Adrenal gland (tissue), 12 donors: ENCODE results near the gene SCN2B. TPM values are rescaled to one million over a fixed set of nuclear protein-coding genes. Genes with fewer than 3 reads are reported as not detected.

Source experiments
- DNase-seq, 7 donors: peaks; one replicate each; pipeline ENCODE4 v3.0.0-alpha.2; 2019 to 2020
- H3K27ac ChIP-seq, 5 donors: fragments of 200-600 bp; sonication (generic) in 4 of 5; 1 replicate in 3 of 5; 2 replicates in 2 of 5; pipeline versions ENCODE4 v1.5.1 to v1.8.0; 2016 to 2020; ENCODE audit warnings: mild to moderate bottlenecking in 1 of 5
- H3K27me3 ChIP-seq: fragments of 200-600 bp; 2 replicates; pipeline ENCODE4 v1.8.0; 2021
- H3K36me3 ChIP-seq, 2 donors: fragments of 200-600 bp; replicated peaks in 1 of 2; 1 replicate in 1 of 2; 2 replicates in 1 of 2; pipeline versions ENCODE4 v1.5.1 to v1.8.0; 2018 to 2022
- H3K4me1 ChIP-seq, 2 donors: fragments of 200-600 bp; replicated peaks in 1 of 2; 1 replicate in 1 of 2; 2 replicates in 1 of 2; pipeline versions ENCODE4 v1.5.1 to v1.8.0; 2018 to 2021
- H3K4me3 ChIP-seq, 4 donors: fragments of 200-600 bp; sonication (generic) in 3 of 4; one replicate each; pipeline ENCODE4 v1.5.1; 2016 to 2018
- H3K9me3 ChIP-seq, 3 donors: fragments of 200-600 bp; sonication (generic) in 1 of 3; replicated peaks in 1 of 3; 1 replicate in 2 of 3; 2 replicates in 1 of 3; pipeline versions ENCODE4 v1.5.1 to v1.8.0; 2016 to 2021
- CTCF ChIP-seq, 6 experiments: fragments of 450-650 bp in 4 of 6; fragments of 200-600 bp in 2 of 6; sonication (generic) in 1 of 6; IDR thresholded peaks; 1 replicate in 5 of 6; 2 replicates in 1 of 6; pipeline versions ENCODE4 v1.5.1 to v1.8.0; 2016 to 2021; ENCODE audit warnings: antibody characterized with exemption in 6 of 6, mild to moderate bottlenecking in 2 of 6, moderate library complexity in 1 of 6
- POLR2A ChIP-seq, 2 donors: fragments of 450-650 bp; IDR thresholded peaks; one replicate each; pipeline ENCODE4 v1.6.1; 2017; ENCODE audit warnings: antibody characterized with exemption in 2 of 2, mild to moderate bottlenecking in 2 of 2, moderate library complexity in 1 of 2
- WGBS, 4 donors: extraction: QIAGEN DNeasy Blood & Tissue Kit in 2 of 4; methylation state at CpG; one replicate each; pipeline versions ENCODE4 v1.1.5 to v1.1.7; 2013 to 2017; 5-methylcytosine and 5-hydroxymethylcytosine counted together
- intact Hi-C, 2 donors: fragments of 100-400 bp; cut with DNase I; formaldehyde crosslinking; loops; one replicate each; pipeline versions ENCODE4 v1.14.1 to v1.15.0; 2022 to 2023
- polyA plus RNA-seq, 3 donors: library from polyadenylated mRNA; stranded (reverse); fragments of 200-250 nt in 2 of 3; fragments of 350-450 nt in 1 of 3; fragmentation: Illumina TruSeq in 1 of 3; extraction: RNeasy Lipid Tissue Mini Kit (QIAGEN cat#74804) in 1 of 3; gene quantifications; one replicate each; pipeline ENCODE4 v1.2.3, GENCODE V29; 2013 to 2014
- total RNA-seq, 9 donors: library from RNA; depleted of rRNA in 4 of 9; stranded (reverse); fragments of >200 nt in 4 of 9; fragments of 120-200 nt in 1 of 9; fragmentation: NEBNext Ultra II Directional in 1 of 9; extraction: Animal tissue kit (Norgen Biotek cat#: 25700) in 1 of 9; gene quantifications; one replicate each; pipeline versions ENCODE4 v1.1.0 to v1.2.4, GENCODE V29; 2013 to 2023
- donor health status: healthy with polysubstance abuse.
- donor health status: Bipolar disorder and iron deficiency.
- donor health status: DM: yes; HTN: yes; CAD: no.
- donor health status: DM: no; HTN: no; CAD: no.
- donor health status: DM: no; HTN: no; CAD: no.
- donor health status: DM: yes; HTN: yes; CAD: no.

The SCN2B gene
- total and polyA plus RNA-seq, 12 donors = 0.09 to 0.96 (median 0.38) TPM

GRCh38 chr11:118212131-118212725 lies 35.8 kb upstream of the SCN2B start:
- H3K4me3 ChIP-seq = no peak overlapping the region
- no peak overlapping the region for H3K27ac ChIP-seq
- no peaks in the 10 kb centered on the region for H3K4me1 ChIP-seq
- TF ChIP-seq CTCF (IDR thresholded peaks at IDR 0.05) = no peak
- TF ChIP-seq POLR2A (IDR thresholded peaks at IDR 0.05) = no peak
- no peaks in the 10 kb centered on the region for H3K9me3 ChIP-seq
- H3K27me3 ChIP-seq = peaks cover 13% of the 10 kb centered on the region
- intact Hi-C loops = no loop called here
- no peaks in the 10 kb centered on the region for H3K36me3 ChIP-seq
- no peak for DNase-seq
- WGBS, 4 donors = 69 to 73% (median 71%) methylated on average over 7 of the region's 7 CpGs

GRCh38 chr11:118211006-118211405 lies 34.6 kb upstream of the SCN2B start:
- Histone ChIP-seq H3K9me3 (no peaks in the 10 kb centered on the region), H3K27me3 (peaks cover 13% of the 10 kb centered on the region), H3K36me3 (no peaks in the 10 kb centered on the region), H3K27ac (no peak overlapping the region), H3K4me1 (no peaks in the 10 kb centered on the region), H3K4me3 (no peak overlapping the region)
- no peak for DNase-seq
- intact Hi-C loops = no loop called here
- no peak for TF ChIP-seq CTCF (IDR thresholded peaks at IDR 0.05)
- no peak for TF ChIP-seq POLR2A (IDR thresholded peaks at IDR 0.05)
- WGBS, 4 donors = 45 to 63% (median 47%) methylated on average over 6 of the region's 6 CpGs

- no peaks in the 10 kb centered on the region for H3K36me3 ChIP-seq
- no peak for DNase-seq
- no peaks in the 10 kb centered on the region for H3K4me1 ChIP-seq
- WGBS, 4 donors = 83 to 85% (median 83%) methylated on average over 7 of the region's 7 CpGs
- TF ChIP-seq CTCF (IDR thresholded peaks at IDR 0.05) (no peak), POLR2A (IDR thresholded peaks at IDR 0.05) (no peak)
- no peaks in the 10 kb centered on the region for H3K9me3 ChIP-seq
- H3K4me3 ChIP-seq = no peak overlapping the region
- intact Hi-C loops = no loop called here
- H3K27me3 ChIP-seq = peaks cover 13% of the 10 kb centered on the region
- H3K27ac ChIP-seq = no peak overlapping the region
Measured at GRCh38 chr11:118210323-118210722, 33.9 kb upstream of the SCN2B start.

- 64 to 81% (median 73%) methylated on average over 3 of the region's 3 CpGs for WGBS, 4 donors
- H3K27me3 ChIP-seq = peaks cover 13% of the 10 kb centered on the region
- no peak overlapping the region for H3K4me3 ChIP-seq
- intact Hi-C loops = no loop called here
- DNase-seq = no peak
- TF ChIP-seq CTCF (IDR thresholded peaks at IDR 0.05) = no peak
- TF ChIP-seq POLR2A (IDR thresholded peaks at IDR 0.05) = no peak
- H3K36me3 ChIP-seq = no peaks in the 10 kb centered on the region
- no peaks in the 10 kb centered on the region for H3K9me3 ChIP-seq
- H3K4me1 ChIP-seq = no peaks in the 10 kb centered on the region
- no peak overlapping the region for H3K27ac ChIP-seq
Measured at GRCh38 chr11:118209033-118209432, 32.6 kb upstream of the SCN2B start.
